Motor neuron (in vitro differentiated cells): Measurements from ENCODE around the gene LIAS. TPM values are rescaled to one million over a fixed set of nuclear protein-coding genes. Genes with fewer than 3 reads are reported as not detected.
"Not testable (repeated sequence)": the region's sequence is repeated elsewhere in the genome, so short reads cannot be mapped to it uniquely, and the experiment has no call there.

ENCODE experiments used
- ATAC-seq, 8 experiments: fragments of 200-7000 bp; cut with Tn5 transposase; replicated peaks in 6 of 8; 2 replicates each; pipeline ENCODE4 v1.8.0; 2021; ENCODE audit warnings: mild to moderate bottlenecking in 8 of 8, moderate library complexity in 8 of 8
- H3K27ac ChIP-seq, 2 donors: fragments of 250-450 bp; sonication (Bioruptor Pico); 2 replicates each; pipeline ENCODE4 v1.9.0; 2021; ENCODE audit warnings: antibody characterized with exemption in 2 of 2, mild to moderate bottlenecking in 2 of 2, moderate library complexity in 1 of 2
- H3K4me1 ChIP-seq, 2 donors: fragments of 250-450 bp; sonication (Bioruptor Pico); replicated peaks in 1 of 2; 2 replicates each; pipeline ENCODE4 v1.6.1; 2021; ENCODE audit warnings: antibody characterized with exemption in 2 of 2, mild to moderate bottlenecking in 2 of 2, moderate library complexity in 1 of 2
- H3K4me3 ChIP-seq, 5 donors: fragments of 250-450 bp; sonication (Bioruptor Pico); 2 replicates each; pipeline ENCODE4 v1.9.0; 2021; ENCODE audit warnings: antibody characterized with exemption in 5 of 5, mild to moderate bottlenecking in 5 of 5, moderate library complexity in 4 of 5
- WGBS, 10 experiments: fragments of 450-650 bp; shearing (Covaris generic); methylation state at CpG; one replicate each; pipeline ENCODE4 v1.0.0; 2022; 5-methylcytosine and 5-hydroxymethylcytosine counted together
- in situ Hi-C, 9 experiments: fragments of 400-800 bp; cut with MboI; loops; one replicate each; pipeline ENCODE4 v1.15.0; 2021; ENCODE audit warnings: low sequenced_read_pairs in 9 of 9, low pct_unique_long_range_greater_than_20kb in 2 of 9; ENCODE audit not compliant: unreplicated experiment in 9 of 9
- total RNA-seq, 8 experiments: library from RNA; unstranded; fragments of 300-600 nt; gene quantifications; 2 replicates each; pipeline versions ENCODE4 v1.2.3 to v1.2.4, GENCODE V29; 2022

Gene LIAS
- total RNA-seq, 8 experiments from 2014 or later, result 15.1 to 35.0 (median 21.6) TPM

GRCh38 chr4:39486221-39486804 lies 27.5 kb downstream of the LIAS start:
- no peak for ATAC-seq
- no peaks in the 10 kb centered on the region for H3K4me1 ChIP-seq
- H3K4me3 ChIP-seq, result no peak overlapping the region
- H3K27ac ChIP-seq, result no peak overlapping the region
- in situ Hi-C loops, result no loop called here
- 61 to 100% (median 79%) methylated on average over 1 to 9 of the region's 10 CpGs for WGBS, 10 experiments

- ATAC-seq, result no peak
- Histone ChIP-seq H3K27ac (no peak overlapping the region), H3K4me3 (no peak overlapping the region), H3K4me1 (no peaks in the 10 kb centered on the region)
- in situ Hi-C loops, result no loop called here
- 71 to 100% (median 86%) methylated on average over 1 to 2 of the region's 2 CpGs; no CpG with 5 or more reads in 2 of the 10 experiments for WGBS, 10 experiments
Observed at GRCh38 chr4:39490322-39490721, 31.5 kb downstream of the LIAS start.

DNA sequence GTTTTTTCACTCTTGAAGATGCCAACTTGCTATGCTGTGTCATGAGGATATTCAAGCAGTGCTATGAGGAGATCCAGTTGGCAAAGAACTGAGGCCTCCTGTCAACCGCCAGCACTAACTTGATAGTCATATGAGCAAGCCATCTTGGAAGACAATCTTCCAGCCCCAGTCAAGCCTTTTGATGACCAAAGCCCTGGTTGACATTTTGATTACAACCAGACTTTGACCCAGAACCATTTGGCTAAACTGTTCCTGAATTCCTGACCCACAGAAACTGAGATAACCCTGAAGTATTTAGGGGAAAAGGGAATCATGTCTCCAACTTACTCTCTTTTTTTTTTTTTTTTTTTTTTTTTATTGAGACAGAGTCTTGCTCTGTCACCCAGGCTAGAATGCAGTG lies 35.5 kb downstream of the LIAS start:
- H3K4me1 ChIP-seq, result no peaks in the 10 kb centered on the region
- no peak for ATAC-seq
- in situ Hi-C loops, result no loop called here
- 67 to 100% (median 86%) methylated on average over 1 of the region's 1 CpG; no CpG with 5 or more reads in 5 of the 10 experiments for WGBS, 10 experiments
- H3K4me3 ChIP-seq, result no peak overlapping the region
- no peak overlapping the region for H3K27ac ChIP-seq

DNA sequence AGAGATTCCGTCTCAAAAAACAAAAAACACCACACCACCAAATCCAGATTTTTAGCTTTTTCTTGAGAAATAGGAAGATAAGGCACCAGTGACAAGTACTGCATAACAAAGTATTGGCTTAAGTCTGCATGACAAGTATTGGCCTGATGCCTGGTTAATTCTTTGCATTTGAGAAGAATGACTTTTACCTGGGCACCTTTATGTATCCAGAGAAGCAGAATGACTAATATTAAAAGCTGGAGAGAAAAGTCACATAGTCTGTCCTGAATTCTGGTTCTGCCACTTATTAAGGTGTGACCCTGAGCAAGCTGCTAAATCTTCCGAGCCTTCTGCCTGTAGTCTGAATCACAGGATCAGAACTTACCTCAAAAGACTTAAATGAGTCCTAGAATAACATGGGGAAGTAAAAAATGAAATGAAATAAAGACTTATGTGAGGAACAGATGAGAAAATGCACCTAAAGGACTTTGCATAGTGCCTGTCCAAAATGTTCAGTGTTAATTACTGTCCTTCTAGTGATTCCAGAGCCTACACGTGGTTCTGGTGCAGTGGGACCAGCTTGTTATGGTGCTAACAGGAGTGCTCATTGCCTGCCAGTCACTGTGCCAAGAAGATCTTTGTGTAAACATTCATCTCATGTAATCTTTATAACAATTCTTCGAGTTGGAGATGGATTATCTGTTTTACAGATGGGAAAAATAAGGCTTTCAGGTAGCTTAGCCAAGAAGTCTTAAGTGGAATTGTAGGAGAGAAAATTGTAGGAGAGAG lies 36.8 kb downstream of the LIAS start:
- H3K4me3 ChIP-seq, result no peak overlapping the region
- no peaks in the 10 kb centered on the region for H3K4me1 ChIP-seq
- 0 to 87% (median 77%) methylated on average over 1 to 4 of the region's 4 CpGs; no CpG with 5 or more reads in 1 of the 10 experiments for WGBS, 10 experiments
- in situ Hi-C loops, result no loop called here
- peak in 1 of 8 experiments; percentile 29 for ATAC-seq
- no peak overlapping the region for H3K27ac ChIP-seq

DNA sequence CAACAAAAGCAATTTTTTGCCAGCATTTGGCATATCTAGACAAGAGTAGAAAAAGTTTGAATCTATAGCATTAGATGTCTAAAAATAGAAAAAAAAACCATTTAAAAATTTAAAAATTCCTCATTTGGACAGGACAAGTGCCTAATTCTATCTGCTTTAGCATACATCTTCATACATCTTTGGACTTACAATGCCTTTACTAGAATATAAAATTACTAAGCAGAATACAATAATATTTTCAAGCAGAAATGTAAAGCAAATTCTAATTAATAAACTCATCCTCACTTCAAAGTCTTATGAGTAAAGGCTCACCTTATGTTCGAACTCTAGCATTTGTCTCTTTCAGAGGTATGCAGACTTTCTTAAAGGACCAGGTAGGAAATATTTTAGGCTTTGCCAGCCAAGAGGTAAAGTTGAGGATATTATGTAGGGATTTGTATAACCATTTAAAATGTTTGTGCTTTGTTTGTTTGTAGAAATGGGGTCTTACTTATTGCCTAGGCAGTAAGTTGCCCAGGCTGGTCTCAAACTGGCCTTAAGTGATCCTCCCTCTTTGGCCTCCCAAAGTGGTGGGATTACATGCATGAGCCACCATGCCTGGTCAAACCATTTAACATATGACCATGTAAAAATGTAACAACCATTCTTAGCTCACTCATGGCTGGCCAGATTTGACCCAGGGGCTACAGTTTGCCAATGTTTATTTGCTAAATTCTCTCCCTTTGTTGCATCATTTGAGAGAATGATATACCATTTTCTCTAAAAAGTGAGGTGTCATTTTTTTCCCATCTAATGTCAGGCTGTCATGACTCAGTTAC lies 39.3 kb downstream of the LIAS start:
- H3K27ac ChIP-seq, result no peak overlapping the region
- in situ Hi-C loops, result no loop called here
- no peak for ATAC-seq

DNA sequence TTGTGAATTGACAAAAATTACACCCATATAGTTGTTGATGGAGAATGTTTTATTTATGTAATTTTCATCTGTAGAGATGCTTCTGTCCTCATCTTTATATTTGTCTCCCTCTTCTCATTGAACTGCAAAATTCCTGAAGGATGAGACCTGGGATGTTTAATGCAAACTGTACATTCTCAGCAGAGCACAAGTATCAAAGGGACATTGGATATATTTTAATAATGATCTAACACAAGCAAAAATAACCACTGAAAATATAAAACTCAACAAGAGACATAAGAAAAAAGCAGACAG lies 39.8 kb downstream of the LIAS start:
- Histone ChIP-seq H3K4me3 (no peak overlapping the region), H3K27ac (no peak overlapping the region), H3K4me1 (no peaks in the 10 kb centered on the region)
- in situ Hi-C loops, result no loop called here
- no peak for ATAC-seq

More for the DNA sequence above, 39.3 kb downstream of the LIAS start:
- no peaks in the 10 kb centered on the region for H3K4me1 ChIP-seq
- H3K4me3 ChIP-seq, result no peak overlapping the region
- 83 to 100% (median 100%) methylated on average over 1 of the region's 1 CpG; no CpG with 5 or more reads in 2 of the 10 experiments for WGBS, 10 experiments

DNA sequence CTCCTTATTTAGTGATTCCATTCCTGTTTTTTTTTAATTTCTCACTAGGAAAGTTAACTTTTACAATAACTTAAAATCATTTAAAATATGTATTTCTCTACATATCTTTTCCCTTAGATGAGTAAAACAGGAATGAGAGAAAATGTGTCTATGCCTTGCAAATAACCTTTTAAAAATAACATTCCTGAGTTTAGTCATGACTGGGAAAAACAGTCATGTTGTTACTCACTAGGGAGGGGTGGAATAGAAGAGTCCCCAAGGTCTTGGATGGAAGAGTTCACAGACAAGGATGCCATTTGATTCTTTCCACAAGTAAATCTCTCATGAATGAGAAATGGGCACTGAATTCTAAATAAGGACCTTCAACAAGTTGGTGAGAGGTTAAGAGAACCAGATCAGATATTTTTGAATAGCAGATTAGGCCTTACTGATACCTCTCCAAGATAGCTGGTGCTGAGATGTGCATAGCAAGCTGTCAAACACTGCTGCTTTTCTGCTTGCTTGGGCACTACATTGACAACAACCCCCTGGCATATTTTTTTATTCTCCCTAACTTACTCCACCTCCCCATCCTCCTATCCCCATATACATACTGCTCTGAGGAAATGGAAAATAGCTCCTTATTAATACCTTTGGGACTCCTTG lies 43.3 kb downstream of the LIAS start:
- in situ Hi-C loops, result no loop called here
- peak in 3 of 8 experiments; percentile 24 to 96 (median 95) for ATAC-seq

GRCh38 chr4:39502664-39503035 lies 43.8 kb downstream of the LIAS start:
- 17 to 100% (median 75%) methylated on average over 1 to 2 of the region's 4 CpGs; no CpG with 5 or more reads in 7 of the 10 experiments for WGBS, 10 experiments
- not testable (repeated sequence) for H3K27ac ChIP-seq

More for the DNA sequence above, 43.3 kb downstream of the LIAS start:
- no peak overlapping the region for H3K27ac ChIP-seq
- no peaks in the 10 kb centered on the region for H3K4me1 ChIP-seq
- no peak overlapping the region for H3K4me3 ChIP-seq

DNA sequence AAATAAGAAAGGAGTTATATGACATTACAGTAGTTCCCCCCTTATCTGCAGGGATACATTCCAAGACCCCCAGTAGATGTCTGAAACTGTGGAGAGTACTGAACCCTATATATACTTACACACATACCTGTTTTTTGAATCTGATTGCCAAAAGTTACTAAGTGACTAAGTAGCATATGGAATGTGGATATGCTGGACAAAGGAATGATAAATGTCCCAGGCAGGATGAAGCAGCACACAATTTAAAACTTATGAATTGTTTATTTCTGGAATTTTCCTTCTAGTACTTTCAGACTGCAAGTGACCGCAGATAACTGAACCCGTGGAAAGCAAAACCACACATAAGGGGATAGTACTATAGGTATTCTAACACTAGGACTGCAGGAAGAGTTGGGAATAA lies 45.7 kb downstream of the LIAS start:
- H3K4me1 ChIP-seq, result no peaks in the 10 kb centered on the region
- no peak overlapping the region for H3K27ac ChIP-seq
- ATAC-seq, result no peak
- H3K4me3 ChIP-seq, result no peak overlapping the region
- in situ Hi-C loops, result no loop called here
- WGBS, 10 experiments, result 73 to 100% (median 93%) methylated on average over 2 of the region's 2 CpGs; no CpG with 5 or more reads in 4 of the 10 experiments

More at GRCh38 chr4:39502664-39503035, 43.8 kb downstream of the LIAS start:
- ATAC-seq, in situ Hi-C loops, H3K4me3 ChIP-seq, H3K4me1 ChIP-seq: not testable (repeated sequence)

- WGBS, 10 experiments, result 38 to 100% (median 100%) methylated on average over 1 of the region's 1 CpG; no CpG with 5 or more reads in 2 of the 10 experiments
Observed at GRCh38 chr4:39505581-39505980, 46.7 kb downstream of the LIAS start.

DNA sequence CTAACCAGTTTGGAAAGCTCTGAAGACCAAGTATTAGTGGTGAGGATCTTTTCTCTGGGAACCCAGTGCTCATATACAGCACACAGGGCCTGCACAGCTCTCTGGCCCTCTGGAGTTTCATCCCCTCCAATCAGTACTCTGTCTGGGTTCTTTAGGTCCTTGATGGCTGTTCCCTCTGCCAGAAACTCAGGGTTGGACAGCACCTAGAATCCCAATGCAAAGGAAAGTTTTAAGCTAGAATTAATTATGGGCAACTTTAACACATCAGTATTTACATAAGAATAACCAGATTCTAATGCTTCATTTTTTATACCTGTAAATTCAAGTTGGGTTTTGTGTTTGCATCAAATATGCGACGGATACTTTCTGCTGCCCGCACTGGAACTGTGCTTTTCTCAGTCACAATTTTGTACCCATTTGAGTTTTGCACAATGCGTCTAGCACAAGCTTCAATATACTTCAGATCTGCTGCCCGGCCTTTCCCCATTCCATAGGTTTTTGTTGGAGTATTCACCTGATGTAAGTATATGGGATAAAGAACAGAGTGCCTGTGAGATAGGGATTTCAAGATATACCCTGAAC lies 51.6 kb downstream of the LIAS start:
- no peaks in the 10 kb centered on the region for H3K4me1 ChIP-seq
- no peak overlapping the region for H3K27ac ChIP-seq
- no peak overlapping the region for H3K4me3 ChIP-seq
- WGBS, 10 experiments, result 92 to 100% (median 100%) methylated on average over 2 to 5 of the region's 5 CpGs; no CpG with 5 or more reads in 2 of the 10 experiments
- in situ Hi-C loops, result no loop called here
- no peak for ATAC-seq

More at GRCh38 chr4:39505581-39505980, 46.7 kb downstream of the LIAS start:
- no peak overlapping the region for H3K27ac ChIP-seq
- no peak for ATAC-seq
- no peak overlapping the region for H3K4me3 ChIP-seq
- in situ Hi-C loops, result no loop called here
- no peaks in the 10 kb centered on the region for H3K4me1 ChIP-seq

DNA sequence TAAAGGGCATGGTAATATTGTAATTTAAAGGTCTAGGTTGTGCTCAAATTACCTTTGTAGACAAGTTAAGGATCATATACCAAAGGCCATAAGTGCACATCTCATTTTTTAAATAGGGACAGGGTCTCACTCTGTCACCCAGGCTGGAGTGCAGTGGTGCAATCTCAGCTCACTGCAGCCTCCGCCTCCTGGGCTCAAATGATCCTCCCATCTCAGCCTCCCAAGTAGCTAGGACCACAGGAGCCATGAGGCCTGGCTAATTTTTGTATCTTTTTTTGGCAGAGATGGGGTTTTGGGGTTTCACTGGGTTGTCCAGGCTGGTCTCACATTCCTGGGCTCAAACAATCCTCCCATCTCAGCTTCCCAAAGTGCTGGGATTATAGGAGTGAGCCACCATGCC lies 55.4 kb downstream of the LIAS start:
- H3K4me3 ChIP-seq, H3K27ac ChIP-seq, in situ Hi-C loops, H3K4me1 ChIP-seq, ATAC-seq: not testable (repeated sequence)
- WGBS, 10 experiments, result 83 to 100% (median 93%) methylated on average over 1 of the region's 1 CpG; no CpG with 5 or more reads in 6 of the 10 experiments
